Thoracic aorta (tissue), 2 donors: ENCODE data around the gene MSI2. TPM values are rescaled to one million over a fixed set of nuclear protein-coding genes. Genes with fewer than 3 reads are reported as not detected.

ENCODE experiments used
- ATAC-seq: fragments of 150-250 bp; one replicate; pipeline ENCODE4 v1.8.0; 2017; ENCODE audit warnings: low read depth; ENCODE audit not compliant: insufficient number of reproducible peaks, low FRiP score
- DNase-seq: peaks from one replicate; pipeline ENCODE4 v3.0.0-alpha.2; 2020; ENCODE audit warnings: low spot score
- H3K27ac ChIP-seq, 2 donors: fragments of 200-600 bp; sonication (generic); 1 replicate in 1 of 2; 2 replicates in 1 of 2; pipeline ENCODE4 v1.5.1; 2016; ENCODE audit warnings: mild to moderate bottlenecking in 2 of 2, moderate library complexity in 2 of 2
- H3K27me3 ChIP-seq: fragments of 200-600 bp; sonication (generic); replicated peaks from 2 replicates; pipeline ENCODE4 v1.6.0; 2016; ENCODE audit warnings: mild to moderate bottlenecking; ENCODE audit not compliant: insufficient read depth
- H3K36me3 ChIP-seq: fragments of 200-600 bp; sonication (generic); one replicate; pipeline ENCODE4 v1.5.1; 2016
- H3K4me1 ChIP-seq, 2 donors: fragments of 200-600 bp; sonication (generic); 1 replicate in 1 of 2; 2 replicates in 1 of 2; pipeline versions ENCODE4 v1.5.1 to v1.6.0; 2016; ENCODE audit warnings: low read depth in 2 of 2, mild to moderate bottlenecking in 1 of 2; ENCODE audit not compliant: control insufficient read depth in 1 of 2
- H3K4me3 ChIP-seq: fragments of 200-600 bp; sonication (generic); 2 replicates; pipeline ENCODE4 v1.5.1; 2016; ENCODE audit warnings: mild to moderate bottlenecking
- H3K9me3 ChIP-seq: fragments of 200-600 bp; sonication (generic); 2 replicates; pipeline ENCODE4 v1.5.1; 2016
- CTCF ChIP-seq: fragments of 200-600 bp; sonication (generic); IDR thresholded peaks from one replicate; pipeline ENCODE4 v1.5.1; 2019; ENCODE audit warnings: antibody characterized with exemption
- total RNA-seq, 2 donors: library from RNA; depleted of rRNA; stranded (reverse); fragments of >200 nt; gene quantifications; one replicate each; pipeline versions ENCODE4 v1.1.0 to v1.2.3, GENCODE V29; 2016

MSI2 gene
- total RNA-seq, 2 donors from 2014 or later: 32.1 to 46.2 TPM

DNA sequence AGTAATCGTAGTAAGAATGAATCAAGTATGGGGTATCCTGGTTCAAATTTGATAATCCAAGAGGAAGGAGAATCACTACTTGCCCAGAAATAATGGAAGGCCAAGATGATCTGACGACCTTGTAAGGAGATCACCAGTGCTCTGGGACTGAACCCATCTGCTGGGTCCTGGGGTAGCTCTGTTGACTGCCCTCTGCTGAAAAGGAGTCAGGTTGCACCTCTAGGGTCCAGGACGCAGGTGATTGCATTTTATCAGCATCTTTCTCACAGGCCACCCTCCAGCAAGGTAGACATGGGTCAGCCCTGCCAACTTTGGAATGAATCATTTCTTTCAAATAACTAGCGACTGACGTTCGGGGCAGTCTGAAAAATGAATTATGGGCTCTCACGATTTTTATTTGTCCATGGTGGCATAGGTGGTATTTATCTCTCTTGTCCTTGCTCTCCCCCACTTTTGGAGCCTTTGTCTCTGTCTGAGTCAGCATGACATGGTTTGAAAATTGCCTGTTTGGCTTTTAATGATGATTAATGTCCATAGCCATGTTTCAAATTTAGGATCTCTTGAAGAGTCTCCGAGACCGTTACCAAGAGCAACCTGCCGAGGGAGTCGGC is 163.7 kb downstream of the MSI2 start:
- H3K9me3 ChIP-seq: no peaks in the 10 kb centered on the region
- H3K36me3 ChIP-seq: no peaks in the 10 kb centered on the region
- ATAC-seq (no peak), DNase-seq (no peak)
- no peak for TF ChIP-seq CTCF
- no peak overlapping the region for H3K4me3 ChIP-seq
- peaks cover 6 to 13% of the 10 kb centered on the region in 2 donors for H3K4me1 ChIP-seq
- no peak overlapping the region for H3K27ac ChIP-seq
- H3K27me3 ChIP-seq: no peaks in the 10 kb centered on the region

DNA sequence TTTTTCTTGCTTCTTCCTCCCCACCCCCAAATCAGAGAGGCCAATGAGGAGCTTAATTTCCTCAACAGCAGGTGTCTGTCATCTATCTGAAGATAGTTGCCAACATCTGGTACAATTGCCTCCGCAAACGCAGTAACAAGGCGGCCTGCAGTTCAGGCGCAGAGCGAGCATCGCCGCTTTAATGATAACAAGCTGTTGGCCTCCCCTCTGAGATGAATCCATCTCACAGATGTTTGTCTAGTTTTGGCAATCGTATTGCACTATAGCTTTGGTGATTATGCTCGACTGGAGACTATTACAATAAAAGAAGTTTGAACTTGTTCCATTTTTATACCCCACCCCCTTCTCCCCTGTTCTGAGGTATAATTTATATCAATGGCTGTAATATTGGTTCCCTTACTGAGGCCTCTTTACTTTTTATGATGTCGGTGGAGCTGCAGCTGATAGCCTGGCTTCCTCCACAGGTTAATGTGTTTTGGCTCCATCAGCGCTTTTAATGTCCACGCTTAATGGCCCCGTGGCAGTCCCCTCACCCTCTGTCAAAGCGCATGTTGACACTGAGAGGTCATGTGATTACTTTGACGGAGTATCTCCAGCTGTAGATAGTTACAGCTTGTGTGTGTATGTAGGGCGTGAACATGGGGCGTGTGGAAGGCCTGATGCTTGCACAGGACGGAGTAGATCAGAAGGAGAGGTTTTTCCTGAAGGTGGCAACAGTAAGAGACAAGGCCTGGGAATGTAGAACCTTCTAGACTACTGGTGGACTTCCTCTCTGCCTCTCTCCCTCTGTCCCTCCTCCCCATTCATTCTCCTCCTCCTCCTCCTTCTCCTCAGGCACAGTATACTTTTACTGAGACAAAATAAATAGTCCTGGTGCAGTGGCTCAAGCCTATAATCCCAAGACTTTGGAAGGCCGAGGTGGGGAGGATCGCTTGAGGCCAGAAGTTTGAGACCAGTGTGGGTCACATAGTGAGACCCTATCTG is 164.7 kb downstream of the MSI2 start:
- no peak for TF ChIP-seq CTCF
- DNase-seq: no peak
- no peaks in the 10 kb centered on the region for H3K36me3 ChIP-seq
- no peak overlapping the region for H3K4me3 ChIP-seq
- no peak overlapping the region for H3K27ac ChIP-seq
- ATAC-seq: no peak
- H3K4me1 ChIP-seq: peaks cover 6 to 13% of the 10 kb centered on the region in 2 donors
- no peaks in the 10 kb centered on the region for H3K27me3 ChIP-seq
- H3K9me3 ChIP-seq: no peaks in the 10 kb centered on the region

DNA sequence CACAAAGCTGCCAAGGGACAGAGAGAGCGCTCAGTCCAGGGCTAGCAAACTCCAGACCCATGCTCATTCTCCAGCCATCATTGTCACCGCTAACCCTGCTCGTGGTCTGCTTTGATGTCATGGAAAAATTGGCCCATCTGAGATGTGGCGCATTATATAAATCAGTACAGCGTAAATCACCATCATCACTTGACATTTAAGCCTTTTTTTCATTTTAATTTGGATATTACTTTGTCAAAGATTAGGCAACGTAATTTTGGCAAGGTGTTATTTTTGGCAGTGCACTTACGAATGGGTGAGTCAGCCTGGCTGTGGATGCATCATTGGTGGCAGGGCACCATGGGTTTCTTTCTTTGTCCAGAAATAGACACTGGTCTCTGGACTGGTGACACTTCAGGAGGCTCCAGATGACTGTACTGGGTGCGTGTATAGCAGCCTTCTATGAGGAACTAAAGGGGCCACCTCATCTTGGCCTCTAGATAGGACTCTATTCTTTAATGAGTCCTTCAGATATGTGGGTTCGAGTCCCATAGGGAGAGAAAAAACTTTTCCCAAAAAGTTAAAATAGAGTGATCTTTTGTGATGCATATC is 166.3 kb downstream of the MSI2 start:
- no peak overlapping the region for H3K4me3 ChIP-seq
- no peaks in the 10 kb centered on the region for H3K36me3 ChIP-seq
- ATAC-seq: peak; percentile 47
- H3K27me3 ChIP-seq: no peaks in the 10 kb centered on the region
- no peaks in the 10 kb centered on the region for H3K9me3 ChIP-seq
- DNase-seq: peak; percentile 40
- no peak overlapping the region for H3K27ac ChIP-seq
- TF ChIP-seq CTCF: no peak
- H3K4me1 ChIP-seq: peaks cover 6 to 13% of the 10 kb centered on the region in 2 donors

DNA sequence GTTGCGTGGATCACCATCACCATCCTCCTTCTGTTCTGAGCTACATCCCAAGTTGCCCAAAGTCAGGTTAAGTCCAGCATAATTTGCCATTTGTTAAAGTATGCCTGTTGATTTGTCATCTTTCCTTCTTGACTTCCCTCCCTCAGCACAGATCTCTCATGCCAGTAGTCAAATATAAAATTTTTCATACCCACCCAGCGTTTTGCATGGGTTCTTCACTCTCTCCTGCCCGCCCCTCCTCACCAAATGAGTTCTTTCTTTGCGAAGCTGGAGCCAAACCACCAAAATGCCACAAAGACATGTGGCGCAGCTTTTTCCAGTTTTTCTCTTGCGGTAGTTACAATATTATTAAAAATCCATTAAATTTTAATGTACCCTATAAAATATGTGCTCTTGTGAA is 167.2 kb downstream of the MSI2 start:
- Histone ChIP-seq H3K4me1 (peaks cover 6 to 13% of the 10 kb centered on the region in 2 donors), H3K36me3 (no peaks in the 10 kb centered on the region), H3K27ac (no peak overlapping the region), H3K9me3 (no peaks in the 10 kb centered on the region), H3K4me3 (no peak overlapping the region), H3K27me3 (no peaks in the 10 kb centered on the region)
- no peak for ATAC-seq
- DNase-seq: no peak
- no peak for TF ChIP-seq CTCF

- Histone ChIP-seq H3K36me3 (no peaks in the 10 kb centered on the region), H3K4me3 (no peak overlapping the region), H3K9me3 (no peaks in the 10 kb centered on the region), H3K4me1 (peaks cover 6 to 13% of the 10 kb centered on the region in 2 donors), H3K27ac (no peak overlapping the region), H3K27me3 (no peaks in the 10 kb centered on the region)
- ATAC-seq (no peak), DNase-seq (no peak)
- no peak for TF ChIP-seq CTCF
Measured at GRCh38 chr17:57424273-57424672, 167.9 kb downstream of the MSI2 start.
